A549 (cell line): ENCODE results near the gene ZBTB20. TPM values are rescaled to one million over a fixed set of nuclear protein-coding genes. Genes with fewer than 3 reads are reported as not detected.

Experiments
- ATAC-seq, 2 experiments: fragments of 200-7000 bp in 1 of 2; fragments of >200 bp in 1 of 2; cut with Nextera tagmentation in 1 of 2; cut with Tn5 transposase in 1 of 2; 3 replicates each; pipeline versions ENCODE4 v1.8.0 to v1.9.1; 2018 to 2020; ENCODE audit warnings: mild to moderate bottlenecking in 1 of 2, moderate library complexity in 1 of 2
- CTCF ChIA-PET: fragments of 300-600 bp; sonication (Branson Sonifier 250); formaldehyde crosslinking; extraction: SDS; loops from one replicate; lab custom pipeline; 2021; ENCODE audit warnings: antibody characterized with exemption, inconsistent platforms; lab: Yijun Ruan, JAX
- POLR2A ChIA-PET: fragments of 350-600 bp; formaldehyde crosslinking; extraction: SDS; loops from one replicate; lab custom pipeline; 2021; ENCODE audit warnings: antibody characterized with exemption, inconsistent platforms; lab: Yijun Ruan, JAX
- DNase-seq, 2 experiments: peaks; one replicate each; pipeline versions ENCODE4 v3.0.0 to v3.0.0-alpha.2; 2011 to 2016; ENCODE audit warnings: low read depth in 1 of 2, low spot score in 1 of 2
- FAIRE-seq: peaks from 2 replicates; lab custom pipeline; 2011; peaks lifted over from hg19 to GRCh38; lab: Jason Lieb, UNC
- H3K27ac ChIP-seq, 2 experiments: fragments of >200 bp; sonication (Bioruptor Twin); formaldehyde crosslinking; 3 replicates each; pipeline ENCODE4 v1.5.1; 2016 to 2017
- H3K4me1 ChIP-seq: fragments of >200 bp; sonication (Bioruptor Twin); formaldehyde crosslinking; 3 replicates; pipeline ENCODE4 v1.6.1; 2016
- H3K4me2 ChIP-seq: fragments of >200 bp; sonication (Bioruptor Twin); formaldehyde crosslinking; 3 replicates; pipeline ENCODE4 v1.6.1; 2016
- H3K4me3 ChIP-seq: fragments of >200 bp; sonication (Bioruptor Twin); formaldehyde crosslinking; 3 replicates; pipeline ENCODE4 v1.5.1; 2016
- H3K9me3 ChIP-seq: fragments of >200 bp; sonication (Bioruptor Twin); formaldehyde crosslinking; 3 replicates; pipeline ENCODE4 v1.6.1; 2016
- CBX2 ChIP-seq: fragments of 200-600 bp; sonication (generic); IDR thresholded peaks from 2 replicates; pipeline ENCODE4 v1.6.1; 2016; ENCODE audit warnings: low read depth, mild to moderate bottlenecking, borderline replicate concordance
- CBX8 ChIP-seq: fragments of 200-600 bp; sonication (generic); IDR thresholded peaks from 2 replicates; pipeline ENCODE4 v1.6.1; 2016
- EHF ChIP-seq: fragments of 250-450 bp; sonication (Bioruptor Pico); IDR thresholded peaks from 2 replicates; pipeline ENCODE4 v1.5.0; 2020; ENCODE audit warnings: mild to moderate bottlenecking
- HEYL ChIP-seq: fragments of 250-450 bp; sonication (Bioruptor Pico); IDR thresholded peaks from 2 replicates; pipeline ENCODE4 v1.8.0; 2021; ENCODE audit warnings: mild to moderate bottlenecking, moderate library complexity
- KDM5A ChIP-seq: fragments of 200-600 bp; sonication (generic); IDR thresholded peaks from 2 replicates; pipeline ENCODE4 v1.6.1; 2016; ENCODE audit warnings: antibody characterized with exemption, mild to moderate bottlenecking
- MAZ ChIP-seq: fragments of 150-350 bp; IDR thresholded peaks from 2 replicates; pipeline ENCODE4 v1.6.1; 2014; ENCODE audit warnings: antibody characterized with exemption, low read depth, low read length, borderline replicate concordance
- PHF8 ChIP-seq: fragments of 200-600 bp; sonication (generic); IDR thresholded peaks from 2 replicates; pipeline ENCODE4 v1.6.1; 2016; ENCODE audit warnings: low read depth, mild to moderate bottlenecking, antibody characterized with exemption, moderate library complexity, borderline replicate concordance
- RARB ChIP-seq: fragments of 250-450 bp; sonication (Bioruptor Pico); IDR thresholded peaks from 2 replicates; pipeline ENCODE4 v1.8.0; 2021; ENCODE audit warnings: mild to moderate bottlenecking, moderate library complexity
- ZFP36 ChIP-seq: fragments of 450-650 bp; IDR thresholded peaks from 2 replicates; pipeline ENCODE4 v1.6.1; 2014; ENCODE audit warnings: borderline replicate concordance; ENCODE audit not compliant: partially characterized antibody
- WGBS: methylation state at CpG from one replicate; pipeline ENCODE4 v1.1.6; 2017; ENCODE audit errors: missing lambda C conversion rate; 5-methylcytosine and 5-hydroxymethylcytosine counted together
- polyA plus RNA-seq, 4 experiments: library from polyadenylated mRNA; depleted of rRNA in 3 of 4; stranded (reverse); fragments of >200 nt; fragmentation: RNase III in 1 of 4; extraction: RNeasy Plus Mini Kit Qiagen cat#74134 plus additional on column Dnase treatment in 1 of 4; gene quantifications; 2 replicates in 3 of 4; 3 replicates in 1 of 4; pipeline ENCODE4 v1.2.3, GENCODE V29; 2011 to 2017
- TF ChIP-seq, protein P1 (sequence below): fragments of 250-450 bp; sonication (Bioruptor Pico); IDR thresholded peaks from 2 replicates; pipeline ENCODE4 v1.5.0; 2021; ENCODE audit warnings: mild to moderate bottlenecking, moderate library complexity, borderline replicate concordance
- TF ChIP-seq, protein P2 (sequence below): fragments of 150-350 bp; IDR thresholded peaks from 2 replicates; pipeline ENCODE4 v1.6.1; 2014; ENCODE audit warnings: low read depth, mild to moderate bottlenecking, low read length
- TF ChIP-seq, protein P3 (sequence below): IDR thresholded peaks from 2 replicates; pipeline ENCODE4 v1.6.1; 2012
- TF ChIP-seq, protein P4 (sequence below): fragments of >200 bp; sonication (Bioruptor Twin); formaldehyde crosslinking; IDR thresholded peaks from 2 replicates; pipeline ENCODE4 v1.6.1; 2016
- TF ChIP-seq, protein P5 (sequence below): fragments of 450-650 bp; IDR thresholded peaks from 2 replicates; pipeline ENCODE4 v1.6.1; 2014; ENCODE audit warnings: antibody characterized with exemption
- TF ChIP-seq, protein P6 (sequence below): IDR thresholded peaks from 2 replicates; pipeline ENCODE4 v1.6.1; 2012; ENCODE audit warnings: low read depth, borderline replicate concordance

The ZBTB20 gene
- polyA plus RNA-seq, 2 of the 4 experiments (the other 2 are of a cell fraction), result 0.85 to 5.0 TPM

DNA sequence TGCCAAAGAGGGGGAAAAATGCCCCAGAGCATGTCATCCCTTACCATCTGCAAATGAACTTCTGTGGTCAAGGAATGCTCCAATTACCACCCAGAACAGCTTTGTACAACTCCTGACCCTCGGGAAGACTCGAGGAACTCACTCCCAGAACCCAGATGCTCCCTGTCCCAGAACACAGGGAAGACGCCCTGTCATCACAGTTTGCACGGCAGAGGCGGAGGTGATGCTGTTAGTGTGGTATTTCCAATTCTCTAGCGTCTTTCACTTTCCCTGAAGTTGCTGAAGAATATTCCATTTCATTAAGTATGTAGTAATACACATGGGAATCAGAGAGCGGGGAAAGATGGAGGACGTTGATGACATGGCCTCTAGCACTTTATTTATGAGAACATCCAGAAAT, 659.6 kb downstream of the ZBTB20 start:
- whole genome bisulfite sequencing, result 97% methylated on average over 8 of the region's 8 CpGs
- H3K4me1 ChIP-seq, result no peaks in the 10 kb centered on the region
- no peak overlapping the region for H3K4me2 ChIP-seq
- CTCF ChIA-PET, result no interaction called here
- H3K27ac ChIP-seq, result no peak overlapping the region
- FAIRE-seq (no peak), DNase-seq (no peak), ATAC-seq (no peak)
- POLR2A ChIA-PET, result no interaction called here
- TF ChIP-seq ZFP36 (no peak), EHF (CRISPR knock-in tag) (no peak), PHF8 (no peak)
- TF ChIP-seq, protein P1, sequence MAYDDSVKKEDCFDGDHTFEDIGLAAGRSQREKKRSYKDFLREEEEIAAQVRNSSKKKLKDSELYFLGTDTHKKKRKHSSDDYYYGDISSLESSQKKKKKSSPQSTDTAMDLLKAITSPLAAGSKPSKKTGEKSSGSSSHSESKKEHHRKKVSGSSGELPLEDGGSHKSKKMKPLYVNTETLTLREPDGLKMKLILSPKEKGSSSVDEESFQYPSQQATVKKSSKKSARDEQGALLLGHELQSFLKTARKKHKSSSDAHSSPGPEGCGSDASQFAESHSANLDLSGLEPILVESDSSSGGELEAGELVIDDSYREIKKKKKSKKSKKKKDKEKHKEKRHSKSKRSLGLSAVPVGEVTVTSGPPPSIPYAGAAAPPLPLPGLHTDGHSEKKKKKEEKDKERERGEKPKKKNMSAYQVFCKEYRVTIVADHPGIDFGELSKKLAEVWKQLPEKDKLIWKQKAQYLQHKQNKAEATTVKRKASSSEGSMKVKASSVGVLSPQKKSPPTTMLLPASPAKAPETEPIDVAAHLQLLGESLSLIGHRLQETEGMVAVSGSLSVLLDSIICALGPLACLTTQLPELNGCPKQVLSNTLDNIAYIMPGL (CRISPR knock-in tag), result no peak
- TF ChIP-seq, protein P2, sequence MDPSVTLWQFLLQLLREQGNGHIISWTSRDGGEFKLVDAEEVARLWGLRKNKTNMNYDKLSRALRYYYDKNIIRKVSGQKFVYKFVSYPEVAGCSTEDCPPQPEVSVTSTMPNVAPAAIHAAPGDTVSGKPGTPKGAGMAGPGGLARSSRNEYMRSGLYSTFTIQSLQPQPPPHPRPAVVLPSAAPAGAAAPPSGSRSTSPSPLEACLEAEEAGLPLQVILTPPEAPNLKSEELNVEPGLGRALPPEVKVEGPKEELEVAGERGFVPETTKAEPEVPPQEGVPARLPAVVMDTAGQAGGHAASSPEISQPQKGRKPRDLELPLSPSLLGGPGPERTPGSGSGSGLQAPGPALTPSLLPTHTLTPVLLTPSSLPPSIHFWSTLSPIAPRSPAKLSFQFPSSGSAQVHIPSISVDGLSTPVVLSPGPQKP, result no peak
- H3K4me3 ChIP-seq, result no peak overlapping the region
- H3K9me3 ChIP-seq, result no peaks in the 10 kb centered on the region

DNA sequence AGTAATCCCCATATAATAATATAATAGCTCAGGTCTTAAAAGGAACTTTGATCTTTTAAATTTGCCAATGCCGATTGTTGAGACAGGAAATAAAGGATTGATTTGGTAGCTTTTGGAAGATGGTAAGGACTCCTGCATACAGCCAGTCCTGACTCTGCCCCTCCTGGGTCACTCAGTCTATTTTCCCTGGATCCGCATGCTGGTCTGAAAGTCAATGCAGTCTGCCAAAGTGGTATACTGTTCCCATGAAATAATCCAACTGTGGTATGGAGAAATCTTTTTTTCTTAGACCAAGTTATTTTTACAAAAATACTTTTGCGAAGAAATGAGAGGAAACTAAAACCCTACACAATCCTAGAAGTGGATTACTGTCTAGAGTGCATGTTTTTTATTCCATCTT, 662.2 kb downstream of the ZBTB20 start:
- H3K9me3 ChIP-seq, result no peaks in the 10 kb centered on the region
- CTCF ChIA-PET, result interaction anchor here (0.6 to 0.9 kb wide), 3 partner anchors 13 to 154 kb away, joined by 3 read pairs; no protein-coding TSS in a partner anchor
- ATAC-seq, result no peak
- 85% methylated on average over 3 of the region's 3 CpGs for WGBS
- POLR2A ChIA-PET, result no interaction called here
- no peak overlapping the region for H3K27ac ChIP-seq
- H3K4me1 ChIP-seq, result peaks cover 16% of the 10 kb centered on the region
- no peak overlapping the region for H3K4me2 ChIP-seq
- no peak for FAIRE-seq
- H3K4me3 ChIP-seq, result no peak overlapping the region
- TF ChIP-seq, protein P3, sequence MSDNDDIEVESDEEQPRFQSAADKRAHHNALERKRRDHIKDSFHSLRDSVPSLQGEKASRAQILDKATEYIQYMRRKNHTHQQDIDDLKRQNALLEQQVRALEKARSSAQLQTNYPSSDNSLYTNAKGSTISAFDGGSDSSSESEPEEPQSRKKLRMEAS, result no peak
- no peak for TF ChIP-seq HEYL (CRISPR knock-in tag)
- TF ChIP-seq MAZ, result no peak
- TF ChIP-seq, protein P4, sequence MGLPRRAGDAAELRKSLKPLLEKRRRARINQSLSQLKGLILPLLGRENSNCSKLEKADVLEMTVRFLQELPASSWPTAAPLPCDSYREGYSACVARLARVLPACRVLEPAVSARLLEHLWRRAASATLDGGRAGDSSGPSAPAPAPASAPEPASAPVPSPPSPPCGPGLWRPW, result no peak
- TF ChIP-seq, protein P5, sequence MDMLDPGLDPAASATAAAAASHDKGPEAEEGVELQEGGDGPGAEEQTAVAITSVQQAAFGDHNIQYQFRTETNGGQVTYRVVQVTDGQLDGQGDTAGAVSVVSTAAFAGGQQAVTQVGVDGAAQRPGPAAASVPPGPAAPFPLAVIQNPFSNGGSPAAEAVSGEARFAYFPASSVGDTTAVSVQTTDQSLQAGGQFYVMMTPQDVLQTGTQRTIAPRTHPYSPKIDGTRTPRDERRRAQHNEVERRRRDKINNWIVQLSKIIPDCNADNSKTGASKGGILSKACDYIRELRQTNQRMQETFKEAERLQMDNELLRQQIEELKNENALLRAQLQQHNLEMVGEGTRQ, result no peak
- no peak for TF ChIP-seq EHF (CRISPR knock-in tag)
- TF ChIP-seq RARB, result no peak
- no peak for TF ChIP-seq CBX8
- TF ChIP-seq, protein P6, sequence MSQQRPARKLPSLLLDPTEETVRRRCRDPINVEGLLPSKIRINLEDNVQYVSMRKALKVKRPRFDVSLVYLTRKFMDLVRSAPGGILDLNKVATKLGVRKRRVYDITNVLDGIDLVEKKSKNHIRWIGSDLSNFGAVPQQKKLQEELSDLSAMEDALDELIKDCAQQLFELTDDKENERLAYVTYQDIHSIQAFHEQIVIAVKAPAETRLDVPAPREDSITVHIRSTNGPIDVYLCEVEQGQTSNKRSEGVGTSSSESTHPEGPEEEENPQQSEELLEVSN, result no peak
- no peak for TF ChIP-seq KDM5A
- TF ChIP-seq, protein P1 (CRISPR knock-in tag), result no peak
- no peak for TF ChIP-seq CBX2
- no peak for DNase-seq
